ENCODE measurements around the gene LBH.
A peak's percentile ranks its signal among the peaks of the same experiment; 100 is the strongest.

The LBH gene

DNA sequence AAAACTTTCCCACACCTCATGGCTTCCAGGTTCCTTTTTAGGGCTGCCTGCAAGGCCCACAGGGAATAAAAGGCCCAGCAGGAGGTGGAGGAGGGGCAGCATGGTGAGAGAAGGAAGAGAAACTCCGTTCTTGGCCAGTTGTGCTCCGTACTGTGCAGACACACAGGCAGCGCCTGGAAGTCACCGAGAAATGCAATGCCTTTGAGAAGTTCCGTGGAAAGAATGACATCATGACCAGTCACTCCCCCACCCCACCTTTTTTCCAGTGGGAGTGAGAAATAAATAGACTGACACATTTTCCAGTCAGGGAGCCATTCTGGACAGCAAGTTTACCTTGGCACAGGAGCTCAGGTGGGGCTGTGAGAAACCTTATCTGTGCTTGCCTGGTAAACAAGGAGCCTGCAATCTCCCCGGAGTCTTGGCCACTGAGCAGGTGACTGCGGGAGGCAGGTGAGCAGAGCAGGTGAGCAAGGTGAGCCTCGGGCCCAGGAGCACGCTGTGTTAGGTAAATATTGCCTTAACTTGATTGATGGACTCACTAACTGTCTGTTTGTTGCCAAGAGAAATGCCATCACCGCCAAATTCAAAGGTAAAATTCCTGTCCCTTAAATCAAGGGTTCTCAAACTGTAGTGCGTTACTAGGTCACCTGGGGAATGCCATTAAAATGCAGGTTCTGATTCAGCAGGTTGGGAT, 13.5 kb upstream of the LBH start:
- no peak for DNase-seq (ENCODE audit: low spot score)

DNA sequence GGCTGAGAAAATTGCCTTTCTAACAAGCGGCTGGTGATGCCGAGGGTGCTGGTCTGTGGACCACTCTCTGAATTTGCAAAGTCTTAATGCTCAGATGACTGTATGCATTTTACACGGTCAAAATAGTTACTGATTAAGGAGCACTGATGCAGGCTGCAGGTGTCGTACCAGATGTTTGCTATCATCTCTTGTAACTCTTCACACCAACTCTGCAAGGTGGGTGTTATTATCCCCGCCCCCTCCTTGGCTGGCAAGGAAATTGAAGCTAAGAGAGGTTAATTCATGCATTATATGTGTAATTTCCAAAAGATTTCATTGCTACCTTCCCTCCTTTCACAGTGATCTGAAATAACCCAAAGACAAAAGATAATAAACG, 13.0 kb upstream of the LBH start:
- no peak for DNase-seq (ENCODE audit: low spot score)

DNA sequence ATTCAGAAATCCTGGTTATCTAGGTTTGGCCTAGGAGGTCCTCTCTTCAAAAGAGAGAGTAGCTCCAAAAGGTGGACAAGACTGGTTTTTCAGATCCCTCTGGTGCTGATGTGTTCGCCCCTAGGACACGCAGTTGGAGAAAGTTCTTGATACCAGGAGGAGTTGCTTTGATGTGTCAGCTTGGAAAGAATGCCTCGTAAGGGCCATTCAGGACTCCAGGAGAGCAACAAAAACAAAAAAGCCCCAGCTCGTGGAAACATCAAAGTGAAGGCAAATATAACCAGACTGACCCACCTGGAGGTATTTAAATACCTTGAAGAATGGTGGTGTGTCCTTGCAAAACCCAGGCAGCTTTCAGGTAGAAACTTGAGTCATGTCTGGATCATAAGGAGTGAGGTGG, 12.5 kb upstream of the LBH start:
- no peak for DNase-seq (ENCODE audit: low spot score)

DNA sequence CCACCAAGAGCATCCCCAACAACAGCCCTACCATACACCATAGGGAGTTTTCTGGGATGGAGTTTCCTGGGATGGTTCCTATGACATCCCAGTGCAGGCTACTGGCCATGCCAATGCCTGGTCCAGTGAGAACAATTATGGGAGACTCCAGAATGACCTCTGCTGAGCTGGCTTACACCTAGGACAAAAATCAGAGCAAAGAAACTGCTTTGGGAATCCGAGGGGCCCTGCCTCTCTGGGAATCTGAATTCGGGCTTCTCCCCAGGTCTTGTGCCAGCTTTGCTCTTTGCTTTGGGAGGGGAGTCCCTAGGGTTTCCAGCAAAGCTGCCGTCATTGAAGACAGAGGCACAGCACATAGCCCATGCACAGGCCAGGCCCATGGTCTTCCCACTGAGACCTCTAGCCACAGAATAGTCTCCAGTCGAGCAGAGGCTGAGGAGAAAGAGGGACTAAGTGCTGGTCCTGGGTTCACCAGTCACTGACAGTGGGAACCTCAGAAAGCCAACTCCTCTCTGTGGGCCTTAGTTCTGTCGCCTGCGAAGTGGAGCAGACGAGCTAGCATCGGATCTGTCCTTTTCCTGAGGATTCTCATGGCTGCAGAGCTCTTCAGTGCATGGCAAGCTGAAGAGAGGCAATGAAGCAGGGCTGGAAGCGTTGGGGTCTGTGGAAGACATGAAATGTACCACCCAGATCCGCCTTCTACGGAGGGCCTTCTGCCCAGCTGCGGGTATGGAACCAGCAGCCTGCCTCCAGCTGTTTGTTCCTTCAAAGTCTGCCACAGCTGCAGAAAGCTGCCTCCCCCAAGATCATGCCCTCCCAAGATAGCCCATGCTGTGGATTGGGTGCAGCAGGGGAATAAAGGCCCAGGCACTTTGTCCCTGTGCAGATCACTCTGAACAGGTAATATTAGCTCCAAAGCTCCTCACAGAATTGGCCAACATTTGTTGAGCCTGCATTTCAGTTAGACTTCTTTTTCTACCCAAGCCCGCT, 11.2 kb upstream of the LBH start:
- no peak for DNase-seq (ENCODE audit: low spot score)

DNA sequence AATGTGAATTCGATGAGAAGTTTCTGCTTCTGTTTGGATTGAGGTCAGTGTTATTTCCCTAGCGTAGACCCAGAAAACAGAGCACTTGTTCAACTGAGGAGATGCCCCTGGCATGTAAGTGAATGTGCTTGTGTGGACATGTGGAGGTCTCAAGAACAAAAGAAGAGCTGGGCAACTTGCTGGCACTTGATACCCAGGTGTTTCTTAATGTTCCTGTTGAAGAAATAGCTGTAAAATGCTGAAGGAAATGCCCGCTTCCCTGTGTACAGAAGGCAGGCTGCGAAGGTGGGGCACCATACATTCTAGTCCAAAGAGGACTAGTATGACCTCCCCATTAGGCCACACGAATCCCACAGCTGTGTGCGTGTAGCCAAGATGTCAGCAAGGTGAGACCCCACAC, 9.8 kb upstream of the LBH start:
- no peak for DNase-seq (ENCODE audit: low spot score)

DNA sequence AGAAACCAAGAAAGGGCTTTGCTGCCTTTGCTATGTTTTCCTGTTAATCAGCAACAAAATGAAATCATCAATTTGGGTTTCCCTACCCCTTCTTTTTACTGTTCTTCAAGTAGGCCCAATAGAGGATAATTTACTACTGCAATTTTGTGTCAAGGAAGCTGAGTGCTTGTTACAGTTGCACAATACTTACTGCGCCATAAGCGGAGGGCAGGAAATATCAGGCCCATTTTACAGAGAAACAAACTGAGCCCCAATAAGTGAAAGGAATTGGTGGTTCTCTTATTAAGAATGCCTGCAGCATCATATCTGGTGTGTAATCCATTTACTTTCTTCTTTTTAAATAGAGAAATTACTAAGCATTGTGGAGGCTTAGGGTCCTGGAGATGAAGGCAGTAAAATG, 9.3 kb upstream of the LBH start:
- DNase-seq (ENCODE audit: low spot score), result no peak

DNA sequence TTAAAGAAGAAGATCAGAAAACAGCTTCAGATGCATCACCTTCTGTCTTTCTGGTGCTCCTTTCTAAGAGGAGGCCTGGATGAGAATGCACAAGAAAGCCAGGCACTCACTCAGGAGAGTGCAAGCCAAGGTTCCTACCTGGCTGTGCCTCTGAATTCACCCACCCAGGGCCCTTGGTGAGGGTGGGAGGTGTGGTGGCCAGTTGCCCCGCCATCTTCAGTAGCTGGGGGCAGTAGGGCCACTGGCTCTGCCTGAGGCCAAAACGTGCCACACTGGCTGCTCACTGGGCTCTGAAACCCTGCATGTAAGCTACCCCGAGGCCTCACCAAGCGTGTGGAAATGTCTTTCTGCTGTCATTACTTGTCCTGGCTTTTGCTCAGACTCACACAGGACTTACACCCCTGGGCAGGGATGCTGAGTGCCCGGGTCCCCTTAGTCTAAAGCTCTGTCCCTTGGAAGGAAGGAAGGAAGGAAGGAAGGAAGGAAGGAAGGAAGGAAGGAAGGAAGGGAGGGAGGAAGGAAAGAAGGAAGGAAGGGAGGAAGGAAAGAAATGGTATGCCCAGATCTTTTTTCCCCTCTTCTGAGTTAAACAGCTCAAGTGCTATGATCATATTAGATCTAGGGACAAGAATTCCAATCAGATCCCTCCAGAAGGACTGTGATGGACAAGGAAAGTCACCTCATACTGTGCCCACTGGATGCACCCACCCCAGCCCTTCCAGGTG, 8.5 kb upstream of the LBH start:
- DNase-seq (ENCODE audit: low spot score), result no peak

DNA sequence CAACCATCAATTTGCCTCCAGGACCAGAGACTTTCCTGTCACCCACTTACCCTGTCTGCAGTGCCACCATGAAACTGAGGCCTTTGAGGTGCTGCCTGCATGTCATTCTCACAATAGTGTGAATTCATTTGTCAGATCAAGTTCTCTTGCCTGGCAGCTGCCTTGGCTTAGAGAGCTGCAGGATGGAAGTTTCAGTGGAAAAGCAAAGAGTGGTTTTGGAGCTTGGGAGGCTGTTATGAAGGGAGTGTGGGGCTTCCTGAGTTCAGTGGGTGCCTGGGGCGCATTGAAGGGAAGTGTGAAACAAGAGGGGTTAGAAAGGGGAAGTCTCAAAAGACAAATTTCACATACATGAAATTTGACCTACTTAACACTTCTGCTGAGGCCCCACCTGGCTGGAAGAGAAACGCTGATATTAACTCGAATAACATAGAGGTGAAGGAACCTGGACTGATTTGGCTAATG, 7.9 kb upstream of the LBH start:
- DNase-seq (ENCODE audit: low spot score), result no peak

DNA sequence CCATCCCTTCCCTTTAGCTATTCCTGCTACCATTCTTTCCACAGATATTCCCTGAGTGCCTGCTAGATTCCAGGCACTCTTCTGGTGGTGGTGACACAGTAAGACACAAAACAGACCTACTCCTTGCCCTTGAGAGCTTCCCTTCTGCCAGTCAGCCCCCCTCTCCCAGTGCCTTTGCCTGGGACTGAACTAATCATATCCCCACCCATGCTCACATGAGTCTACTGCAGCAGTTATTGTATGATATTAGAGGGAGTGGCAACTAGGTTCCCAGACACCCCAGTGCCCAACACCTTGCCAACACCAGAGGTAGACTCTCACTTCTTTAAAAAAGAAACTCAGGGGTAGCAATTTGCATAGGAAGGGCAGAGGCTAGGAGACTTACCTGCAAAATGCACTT, 7.2 kb upstream of the LBH start:
- no peak for DNase-seq (ENCODE audit: low spot score)

DNA sequence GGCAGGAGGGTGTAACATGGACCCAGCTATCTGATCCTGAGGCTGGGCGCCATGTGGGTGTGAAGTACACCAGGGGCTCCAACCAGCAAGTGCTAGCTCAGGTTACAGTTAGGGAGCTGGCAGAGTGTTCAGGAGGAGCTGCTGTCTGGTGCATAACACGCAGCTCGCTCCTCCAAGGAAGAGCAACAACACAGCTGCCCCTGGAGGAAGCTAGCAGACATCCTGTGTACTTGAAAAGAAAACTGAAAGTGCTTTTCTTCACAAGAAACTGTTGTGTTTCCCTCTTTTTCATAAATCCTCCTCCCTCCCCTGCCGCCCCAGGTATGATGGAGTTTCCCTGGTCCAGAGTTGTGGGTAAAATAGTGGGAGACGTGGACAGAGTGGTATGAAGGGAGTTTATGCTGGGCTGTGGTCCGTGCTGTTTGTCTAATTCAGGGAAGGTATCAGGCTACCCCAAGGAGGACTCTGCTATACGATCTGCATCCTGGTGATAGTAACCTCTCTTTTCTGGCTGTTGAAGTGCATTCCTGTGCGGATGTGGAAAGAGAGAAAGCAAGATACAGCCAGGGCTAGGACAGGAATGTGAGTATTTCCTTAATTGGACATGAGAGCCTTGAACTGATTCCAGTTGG, 6.1 kb upstream of the LBH start:
- DNase-seq (ENCODE audit: low spot score), result peak; percentile 76

DNA sequence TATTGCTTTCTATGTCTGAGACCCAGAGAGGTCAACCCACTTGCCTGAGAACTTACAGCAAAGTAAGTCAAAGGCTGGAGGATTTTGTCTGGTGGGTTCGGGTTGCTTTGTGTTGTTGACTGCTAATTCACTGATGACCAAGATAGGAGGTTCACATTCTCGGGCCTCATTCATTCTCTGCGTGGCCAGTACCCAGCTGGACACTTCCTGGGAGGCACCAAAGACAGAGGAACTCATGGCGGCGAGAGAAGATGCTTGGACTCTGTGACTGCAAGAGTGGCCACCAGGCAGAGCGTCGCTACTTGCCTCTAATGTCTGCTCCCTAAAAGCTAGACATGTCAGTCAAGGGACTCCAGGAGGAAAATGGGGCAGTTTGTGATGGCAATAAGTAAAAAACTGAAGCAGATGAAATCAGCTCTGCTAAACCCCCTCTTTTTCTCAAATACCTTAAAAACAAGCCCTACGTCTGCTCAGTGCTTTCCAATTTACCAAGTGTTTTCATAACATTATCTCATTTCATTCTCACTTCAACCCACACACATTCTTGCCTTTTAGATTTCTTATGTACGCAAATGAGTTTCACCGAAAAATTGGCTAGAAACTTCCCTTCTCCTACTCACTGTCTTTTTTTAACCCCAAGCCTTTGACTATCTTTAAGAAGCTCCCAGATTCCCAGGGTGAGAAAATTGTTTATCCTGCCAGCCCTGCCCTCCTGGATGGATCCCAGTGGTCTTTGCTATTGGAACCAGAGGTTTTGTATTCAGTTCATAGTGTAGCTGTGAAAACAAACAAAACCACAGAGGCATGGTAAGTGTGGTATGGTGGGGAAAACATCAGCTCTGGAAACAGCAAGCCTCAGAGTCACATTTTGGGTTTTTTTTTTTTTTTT, 4.9 kb upstream of the LBH start:
- DNase-seq (ENCODE audit: low spot score), result no peak

DNA sequence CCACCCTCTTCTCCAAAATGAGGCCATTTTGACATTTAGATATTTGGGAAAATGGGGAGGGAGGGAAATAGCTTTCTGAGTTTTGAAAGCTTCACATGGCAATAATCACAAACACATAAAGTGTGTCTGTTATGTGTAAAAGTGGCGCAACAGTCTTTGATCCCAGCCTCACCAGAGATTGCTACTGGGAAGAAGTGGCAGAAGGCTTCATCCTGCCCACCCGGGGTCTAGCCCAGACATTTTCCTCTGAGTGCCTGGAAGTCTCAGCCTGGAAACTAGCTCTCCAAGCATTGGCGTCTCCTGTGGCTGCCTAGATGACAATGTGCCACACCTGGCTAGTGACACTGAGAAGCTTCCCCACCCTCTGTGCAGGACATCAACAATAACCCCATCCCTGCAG, 1.7 kb upstream of the LBH start:
- DNase-seq (ENCODE audit: low spot score), result no peak

DNA sequence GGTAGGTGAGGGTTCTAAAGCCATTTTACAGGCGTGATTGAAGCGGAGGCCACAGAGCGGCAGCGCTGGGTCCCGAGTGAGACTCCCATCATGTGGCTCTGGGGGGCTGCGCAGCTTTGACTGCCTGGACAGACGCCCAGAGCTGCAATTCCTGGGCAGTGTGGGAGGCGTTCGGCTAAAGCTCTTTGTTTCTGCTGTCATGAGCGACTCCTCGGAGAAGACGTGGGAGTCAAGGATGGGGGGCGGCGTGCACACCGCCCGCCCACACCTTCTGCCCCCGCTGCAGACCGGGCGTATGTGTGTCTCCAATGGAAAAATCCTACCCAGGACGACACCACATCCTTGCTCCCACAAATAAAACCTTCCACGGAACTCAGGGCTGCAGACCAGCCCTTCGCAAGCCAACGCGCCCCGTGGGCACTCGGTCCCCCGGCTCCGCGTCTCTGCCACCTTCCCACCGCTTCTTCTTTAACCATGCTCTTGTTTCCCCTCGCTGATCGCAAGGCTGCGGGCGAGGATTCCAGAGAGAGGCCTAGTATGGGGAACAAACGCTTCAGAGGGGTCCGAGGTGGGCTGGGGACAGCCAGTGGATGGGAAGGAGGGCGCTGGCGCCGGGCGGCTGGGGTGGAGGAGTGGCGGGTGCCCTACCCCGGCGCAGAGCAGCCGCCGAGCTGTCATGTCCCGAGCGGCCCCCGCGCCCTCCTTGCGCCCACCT, 680 bp upstream of the LBH start:
- peak; percentile 44 for DNase-seq (ENCODE audit: low spot score)

DNA sequence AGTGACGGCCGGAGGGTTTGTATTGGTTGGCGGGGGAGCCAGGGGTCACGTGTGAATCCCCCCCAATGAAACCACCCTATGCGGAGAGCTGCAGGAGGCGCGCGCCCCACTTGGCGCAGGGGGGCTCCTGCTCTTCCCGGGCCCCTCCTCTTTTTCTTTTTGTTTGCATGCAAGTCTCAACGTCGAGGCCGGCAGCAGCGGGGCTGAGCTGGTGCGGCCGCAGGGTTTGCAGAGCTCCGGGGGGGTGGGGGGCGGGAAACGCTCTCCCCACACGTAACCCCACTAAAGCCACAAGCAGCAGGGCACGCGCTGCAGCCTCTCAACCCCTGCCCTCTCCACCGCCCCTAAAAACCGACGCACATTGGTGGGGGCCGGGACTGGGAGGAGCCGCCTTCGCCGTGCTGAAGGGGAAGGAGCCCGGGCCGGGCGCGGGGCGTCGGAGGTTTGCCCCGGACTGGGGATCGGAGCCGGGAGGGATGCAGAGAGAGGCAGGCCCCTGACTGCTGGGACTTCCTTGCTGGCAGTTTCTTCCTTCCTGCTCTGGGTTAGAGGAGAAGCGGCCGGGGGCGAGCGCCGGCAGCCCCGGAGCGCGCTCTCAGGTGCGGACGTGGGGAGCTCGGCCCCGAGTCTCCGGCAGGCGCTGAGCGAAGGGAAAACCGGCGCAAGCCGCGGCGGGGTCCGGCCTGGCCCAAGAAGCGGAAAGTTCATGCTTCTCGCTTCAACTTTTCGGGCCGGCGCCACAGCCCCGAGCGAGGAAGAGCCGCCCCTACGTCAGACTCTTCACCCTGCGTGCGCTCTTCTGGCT, 864 bp downstream of the LBH start:
- DNase-seq (ENCODE audit: low spot score), result peak; percentile 52

DNA sequence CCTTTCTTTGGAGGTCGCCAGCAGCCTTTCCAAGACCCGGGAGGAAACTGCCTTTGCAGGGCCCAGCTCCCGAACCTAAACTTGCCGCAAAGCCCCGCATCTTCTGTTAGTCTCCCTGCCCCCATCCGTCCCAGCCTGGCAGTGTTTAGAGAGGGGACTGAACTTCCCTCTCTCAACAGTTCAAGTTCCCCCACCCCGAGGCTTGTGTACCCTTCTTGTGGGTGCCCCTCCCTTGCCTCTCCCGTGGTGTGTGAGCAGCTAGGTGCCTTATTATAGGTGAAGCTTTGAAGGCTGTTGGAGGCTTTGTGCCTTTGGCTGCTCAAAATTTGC, 1.4 kb downstream of the LBH start:
- no peak for DNase-seq (ENCODE audit: low spot score)

DNA sequence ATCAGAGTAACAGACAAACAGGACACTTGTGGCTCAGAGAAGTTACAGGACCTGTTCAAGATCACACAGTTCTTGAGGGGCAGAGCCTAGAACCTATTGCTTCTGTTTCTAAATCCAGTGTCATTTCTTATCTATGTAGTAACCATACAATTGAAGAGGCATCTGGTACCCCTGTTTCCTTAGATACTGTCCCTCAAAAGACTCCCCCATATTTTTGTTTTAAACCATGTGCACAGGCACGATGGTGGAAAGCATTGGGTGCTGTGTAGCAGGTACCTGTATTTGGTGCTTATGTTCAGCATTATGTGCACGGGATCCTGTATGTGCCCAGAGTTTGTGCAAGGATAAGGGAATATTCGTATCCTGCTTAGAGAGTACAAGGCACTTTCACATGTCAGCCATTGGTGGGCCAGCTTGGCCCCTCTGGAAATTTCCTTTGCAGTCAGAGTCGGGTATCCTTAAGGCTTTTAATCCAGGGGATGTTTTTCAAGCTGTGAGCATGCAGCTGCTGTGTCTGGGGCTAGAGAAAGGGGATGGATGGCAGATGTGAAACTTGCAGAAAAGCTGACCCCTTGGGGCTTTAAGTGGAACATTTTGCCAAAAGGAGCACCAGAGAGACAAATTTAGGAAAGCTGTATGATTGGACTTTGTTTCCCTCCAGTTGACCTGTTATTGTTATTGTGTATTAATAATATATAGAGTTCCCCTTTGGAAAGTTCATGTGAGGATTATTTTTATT, 2.1 kb downstream of the LBH start:
- DNase-seq (ENCODE audit: low spot score), result no peak

DNA sequence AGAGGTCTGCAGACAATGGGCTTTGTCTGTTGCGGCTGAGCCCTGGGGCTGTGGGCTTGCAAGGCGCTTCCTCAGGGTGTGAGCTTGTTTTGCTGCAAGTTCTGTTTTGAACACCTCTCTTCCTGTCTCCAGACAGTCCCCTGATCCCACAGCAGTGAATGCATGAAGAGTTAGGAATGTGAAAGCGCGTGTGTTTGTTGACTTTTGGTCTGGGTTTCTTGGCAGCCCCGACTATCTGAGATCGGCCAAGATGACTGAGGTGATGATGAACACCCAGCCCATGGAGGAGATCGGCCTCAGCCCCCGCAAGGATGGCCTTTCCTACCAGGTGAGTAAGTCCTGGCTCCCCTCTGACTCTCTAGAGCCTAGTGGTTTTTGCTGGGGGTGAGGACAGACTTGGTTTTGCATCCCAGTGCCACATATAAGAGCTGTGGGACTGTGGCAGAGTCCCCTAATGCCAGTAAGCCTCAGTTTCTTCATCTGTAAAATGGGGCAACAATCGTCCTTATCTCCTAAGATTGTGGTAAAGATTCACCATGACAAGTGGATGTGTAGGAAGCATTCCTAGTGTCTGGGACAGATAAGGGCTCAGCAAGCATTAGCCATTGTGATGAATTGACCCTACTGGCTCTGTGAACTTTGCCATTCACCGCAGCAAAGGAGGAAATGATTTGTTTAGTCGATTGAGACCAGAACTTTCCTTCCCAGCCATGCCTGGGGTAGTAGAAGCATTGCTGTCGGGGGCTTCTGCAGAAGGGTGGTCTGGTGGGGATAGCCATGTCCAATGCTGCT, 3.0 kb downstream of the LBH start:
- DNase-seq (ENCODE audit: low spot score), result peak; percentile 69

DNA sequence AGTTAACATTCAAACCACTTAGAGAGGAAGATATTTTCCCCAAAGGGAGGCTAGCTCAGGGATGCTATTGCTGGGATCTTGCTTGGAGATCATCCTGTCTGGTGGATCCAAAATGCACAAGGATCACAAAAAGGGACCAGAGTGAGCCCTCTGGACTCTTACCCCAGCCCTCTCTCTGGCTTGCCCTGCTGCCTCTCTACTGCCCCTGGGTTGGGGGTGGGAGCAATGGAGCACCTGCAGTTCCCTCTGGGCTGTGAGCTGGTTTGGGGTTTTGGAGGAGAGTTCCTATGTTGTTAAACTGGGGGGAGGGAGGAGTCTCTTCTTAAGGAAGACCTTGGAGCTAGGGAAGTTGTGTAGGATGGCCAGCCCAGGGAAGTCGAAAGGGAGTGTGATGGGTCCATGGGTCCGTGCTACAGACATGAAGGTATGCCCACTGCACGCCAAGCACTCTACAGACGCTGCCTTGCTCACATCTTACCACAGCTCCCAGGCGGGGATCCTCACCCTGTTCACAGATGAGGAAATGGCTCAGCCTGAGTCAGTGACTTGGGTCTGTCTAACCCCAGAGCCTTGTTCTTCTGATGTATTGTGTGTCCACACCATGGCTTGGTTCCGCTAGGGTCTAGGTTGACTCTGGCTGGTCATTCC, 3.8 kb downstream of the LBH start:
- DNase-seq (ENCODE audit: low spot score), result peak; percentile 9
